ENCODE measurements around the gene TSPAN12.

Gene TSPAN12

GRCh38 chr7:120742372-120742771 lies 115.6 kb downstream of the TSPAN12 start:
- no peak for DNase-seq

- DNase-seq: no peak
These were observed 116.4 kb downstream of the TSPAN12 start for GRCh38 chr7:120741371-120742042.

DNA sequence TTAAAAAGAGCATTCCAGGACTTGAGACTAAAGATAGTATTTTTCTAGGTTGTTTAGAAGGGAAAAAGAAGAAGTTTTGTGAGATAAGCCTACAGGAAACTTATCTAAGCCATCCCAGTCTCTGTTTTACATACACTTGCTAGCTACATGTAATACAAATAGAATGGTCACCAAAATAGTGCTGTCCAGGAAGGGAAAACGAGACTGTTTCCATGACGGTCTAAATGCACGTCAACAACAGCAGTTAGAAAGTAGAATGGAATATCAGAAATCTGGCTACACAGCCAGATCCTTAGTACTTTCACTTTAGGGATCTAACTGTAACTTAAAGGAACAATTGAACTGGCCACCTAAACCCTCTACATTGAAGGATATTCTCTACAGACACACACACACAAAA lies 117.6 kb downstream of the TSPAN12 start:
- DNase-seq: no peak

DNA sequence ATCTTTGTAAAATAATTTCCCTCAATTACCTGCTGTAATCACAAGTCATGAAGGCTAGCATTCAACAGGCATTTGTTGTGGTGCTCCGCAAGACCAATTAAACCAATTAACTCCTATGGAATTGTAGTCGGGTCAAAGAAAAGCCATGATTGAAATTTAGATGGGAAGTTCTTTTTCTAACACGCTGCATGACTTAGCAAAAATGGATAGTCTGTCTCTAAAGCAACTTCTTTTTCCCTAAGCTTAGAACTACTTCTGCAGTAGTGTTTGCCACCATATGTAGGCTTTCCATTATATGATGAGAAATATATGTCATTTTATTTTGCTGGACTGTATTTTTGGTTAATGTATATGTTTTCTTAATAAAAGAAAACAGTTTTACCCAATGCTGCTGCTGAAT lies 119.1 kb downstream of the TSPAN12 start:
- DNase-seq: no peak

Data from T-helper 9 cell (primary cell).